ENCODE results near the gene TPH2.

GRCh38 chr12:71950819-71951218 is 12.2 kb downstream of the TPH2 start:
- TF ChIP-seq, protein P1, sequence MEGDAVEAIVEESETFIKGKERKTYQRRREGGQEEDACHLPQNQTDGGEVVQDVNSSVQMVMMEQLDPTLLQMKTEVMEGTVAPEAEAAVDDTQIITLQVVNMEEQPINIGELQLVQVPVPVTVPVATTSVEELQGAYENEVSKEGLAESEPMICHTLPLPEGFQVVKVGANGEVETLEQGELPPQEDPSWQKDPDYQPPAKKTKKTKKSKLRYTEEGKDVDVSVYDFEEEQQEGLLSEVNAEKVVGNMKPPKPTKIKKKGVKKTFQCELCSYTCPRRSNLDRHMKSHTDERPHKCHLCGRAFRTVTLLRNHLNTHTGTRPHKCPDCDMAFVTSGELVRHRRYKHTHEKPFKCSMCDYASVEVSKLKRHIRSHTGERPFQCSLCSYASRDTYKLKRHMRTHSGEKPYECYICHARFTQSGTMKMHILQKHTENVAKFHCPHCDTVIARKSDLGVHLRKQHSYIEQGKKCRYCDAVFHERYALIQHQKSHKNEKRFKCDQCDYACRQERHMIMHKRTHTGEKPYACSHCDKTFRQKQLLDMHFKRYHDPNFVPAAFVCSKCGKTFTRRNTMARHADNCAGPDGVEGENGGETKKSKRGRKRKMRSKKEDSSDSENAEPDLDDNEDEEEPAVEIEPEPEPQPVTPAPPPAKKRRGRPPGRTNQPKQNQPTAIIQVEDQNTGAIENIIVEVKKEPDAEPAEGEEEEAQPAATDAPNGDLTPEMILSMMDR (IDR thresholded peaks at IDR 0.05; ENCODE audit: low read depth, low read length): no peak
- TF ChIP-seq POLR2A (IDR thresholded peaks at IDR 0.05; ENCODE audit: extremely low read depth, insufficient read length): no peak

Data from NB4 (cell line).